ENCODE measurements around the gene PAX2. TPM values are rescaled to one million over a fixed set of nuclear protein-coding genes. Genes with fewer than 3 reads are reported as not detected.

The PAX2 gene
- total RNA-seq, 4 donors from 2014 or later = not detected

DNA sequence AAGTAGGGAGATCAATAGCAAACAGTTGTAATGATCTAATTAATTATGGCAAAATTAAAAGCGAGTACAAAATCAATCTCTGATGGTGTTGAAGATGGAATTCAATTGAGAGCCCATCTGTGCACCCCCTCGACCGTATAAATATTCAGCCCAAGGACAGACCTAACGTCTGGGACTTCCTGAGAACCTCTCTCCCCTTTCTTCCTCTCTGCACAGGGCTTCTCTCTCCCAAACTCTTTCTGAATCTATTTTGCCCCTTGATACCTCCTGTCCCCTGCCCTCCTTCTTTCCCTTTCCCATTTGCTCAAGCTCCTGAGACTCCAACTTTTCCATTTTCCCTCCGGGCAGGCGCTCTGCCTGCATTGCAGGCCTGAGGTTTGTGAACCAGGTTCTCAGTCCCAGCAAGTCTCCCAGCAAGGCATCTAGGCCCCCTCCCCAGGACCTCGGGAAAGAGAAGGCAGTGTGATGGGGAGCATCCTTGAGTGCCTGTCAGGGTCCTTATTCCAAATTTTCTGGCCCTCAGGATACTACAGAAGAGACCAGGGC is 8.5 kb upstream of the PAX2 start:
- H3K4me3 ChIP-seq = no peak overlapping the region

GRCh38 chr10:100737355-100738054 is 7.9 kb upstream of the PAX2 start:
- WGBS, 2 donors = 2 to 3% methylated on average over 40 to 51 of the region's 51 CpGs
- Histone ChIP-seq H3K4me3 (peak overlapping the region in 3 of 4 donors; percentile 6 to 41 (median 33)), H3K27ac (no peak overlapping the region), H3K9me3 (no peaks in the 10 kb centered on the region), H3K36me3 (no peaks in the 10 kb centered on the region), H3K27me3 (peaks cover 9 to 100% of the 10 kb centered on the region in 2 donors), H3K4me1 (peaks cover 0 to 58% (median 13%) of the 10 kb centered on the region in 4 donors)
- no peak for DNase-seq (ENCODE audit: low spot score in 2 of 2)
- TF ChIP-seq POLR2A (IDR thresholded peaks at IDR 0.05) (no peak), CTCF (IDR thresholded peaks at IDR 0.05) (no peak)

More for the DNA sequence above, 8.5 kb upstream of the PAX2 start:
- H3K27ac ChIP-seq = no peak overlapping the region
- no peak for DNase-seq (ENCODE audit: low spot score in 2 of 2)
- 42 to 52% methylated on average over 7 of the region's 7 CpGs for WGBS, 2 donors
- TF ChIP-seq EP300 (IDR thresholded peaks at IDR 0.05) = no peak
- no peaks in the 10 kb centered on the region for H3K36me3 ChIP-seq
- H3K27me3 ChIP-seq = peaks cover 9 to 100% of the 10 kb centered on the region in 2 donors
- H3K9me3 ChIP-seq = no peaks in the 10 kb centered on the region
- peaks cover 0 to 52% (median 9%) of the 10 kb centered on the region in 4 donors for H3K4me1 ChIP-seq

DNA sequence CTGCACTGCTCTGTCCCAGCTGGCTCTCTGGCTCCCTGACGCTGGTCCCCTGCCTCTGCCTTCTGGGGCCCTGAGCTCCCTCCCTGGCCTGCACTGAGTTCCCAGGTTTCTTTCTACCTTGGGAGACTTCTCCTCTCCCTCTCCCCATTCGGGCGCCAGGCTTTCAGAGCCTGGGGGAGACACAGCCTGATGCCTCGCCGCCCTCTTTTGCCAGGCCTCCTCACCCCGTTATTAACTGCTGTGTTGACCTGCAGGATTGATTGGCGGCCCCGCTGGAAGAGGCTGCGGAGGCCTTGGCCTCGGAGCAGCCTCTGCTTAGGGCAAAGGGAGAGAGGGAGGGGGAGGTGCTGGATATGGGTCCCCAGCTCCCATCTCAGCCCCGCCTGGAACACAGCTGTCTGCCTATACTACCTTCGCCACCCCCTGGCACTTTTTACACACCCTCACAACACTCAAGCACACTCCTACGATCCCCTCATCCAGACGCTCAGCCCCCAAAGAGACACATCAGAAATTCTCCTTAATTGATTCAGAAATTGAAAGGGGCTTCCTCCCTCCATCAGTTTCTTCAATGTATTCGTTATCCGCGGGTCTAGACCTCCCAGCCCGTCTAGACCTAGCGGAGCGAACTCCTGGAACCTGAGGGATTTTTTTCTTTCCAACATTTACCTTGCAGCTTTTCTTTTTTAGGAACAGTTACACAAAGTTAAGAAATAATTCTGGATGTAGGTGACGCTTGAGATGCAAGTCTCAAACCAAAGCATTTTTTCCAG is 7.1 kb upstream of the PAX2 start:
- 8 to 11% methylated on average over 20 of the region's 21 CpGs for WGBS, 2 donors
- no peak overlapping the region for H3K4me3 ChIP-seq
- peaks cover 9 to 100% of the 10 kb centered on the region in 2 donors for H3K27me3 ChIP-seq
- H3K36me3 ChIP-seq = no peaks in the 10 kb centered on the region
- DNase-seq (ENCODE audit: low spot score in 2 of 2) = no peak
- TF ChIP-seq POLR2A (IDR thresholded peaks at IDR 0.05) (no peak), EP300 (IDR thresholded peaks at IDR 0.05) (no peak), CTCF (IDR thresholded peaks at IDR 0.05) (no peak)
- H3K27ac ChIP-seq = no peak overlapping the region
- H3K4me1 ChIP-seq = peaks cover 0 to 66% (median 13%) of the 10 kb centered on the region in 4 donors
- no peaks in the 10 kb centered on the region for H3K9me3 ChIP-seq

GRCh38 chr10:100739517-100740368 is 5.6 kb upstream of the PAX2 start:
- no peak for DNase-seq (ENCODE audit: low spot score in 2 of 2)
- Histone ChIP-seq H3K4me1 (peaks cover 0 to 81% (median 23%) of the 10 kb centered on the region in 4 donors), H3K36me3 (no peaks in the 10 kb centered on the region), H3K9me3 (no peaks in the 10 kb centered on the region), H3K4me3 (no peak overlapping the region), H3K27ac (no peak overlapping the region), H3K27me3 (peaks cover 12 to 100% of the 10 kb centered on the region in 2 donors)
- TF ChIP-seq CTCF (IDR thresholded peaks at IDR 0.05) (no peak), EP300 (IDR thresholded peaks at IDR 0.05) (no peak), POLR2A (IDR thresholded peaks at IDR 0.05) (no peak)
- 2% methylated on average over 42 to 56 of the region's 56 CpGs for whole genome bisulfite sequencing, 2 donors
